HG02610 (cell line): Measurements from ENCODE around the gene PARL.

ENCODE experiments used
- ATAC-seq: cut with Tn5 transposase; IDR thresholded peaks from one replicate; pipeline ENCODE4 v1.9.1; 2021; ENCODE audit warnings: mild to moderate bottlenecking, moderate library complexity; ENCODE audit not compliant: unreplicated experiment

PARL gene

GRCh38 chr3:183884427-183885296, at the start of gene PARL:
Gene PARL, minus strand, starts transcription at chr3:183884880. Its CDS starts 34 bp downstream, at chr3:183884846.
- ATAC-seq: peak; percentile 99

GRCh38 chr3:183933160-183933559, 48.5 kb upstream of the PARL start:
- no peak for ATAC-seq

GRCh38 chr3:183931881-183932280, 47.2 kb upstream of the PARL start:
- no peak for ATAC-seq

- no peak for ATAC-seq
These were observed 45.4 kb upstream of the PARL start for GRCh38 chr3:183930086-183930485.

- no peak for ATAC-seq
These were observed 42.4 kb upstream of the PARL start for GRCh38 chr3:183927059-183927458.

GRCh38 chr3:183924956-183925355, 40.3 kb upstream of the PARL start:
- no peak for ATAC-seq

GRCh38 chr3:183924543-183924942, 39.9 kb upstream of the PARL start:
- ATAC-seq: no peak

GRCh38 chr3:183922421-183922820, 37.7 kb upstream of the PARL start:
- no peak for ATAC-seq

- no peak for ATAC-seq
These were observed 36.4 kb upstream of the PARL start for GRCh38 chr3:183921096-183921495.

GRCh38 chr3:183920416-183920815, 35.7 kb upstream of the PARL start:
- no peak for ATAC-seq

GRCh38 chr3:183918178-183918577, 33.5 kb upstream of the PARL start:
- ATAC-seq: no peak

- ATAC-seq: no peak
These were observed 33.1 kb upstream of the PARL start for GRCh38 chr3:183917776-183918175.

- ATAC-seq: no peak
These were observed 30.2 kb upstream of the PARL start for GRCh38 chr3:183914856-183915255.

GRCh38 chr3:183913580-183913920, 28.9 kb upstream of the PARL start:
- ATAC-seq: no peak

- ATAC-seq: no peak
These were observed 28.4 kb upstream of the PARL start for GRCh38 chr3:183912895-183913579.

GRCh38 chr3:183911763-183912506, 27.3 kb upstream of the PARL start:
- ATAC-seq: no peak

GRCh38 chr3:183911087-183911486, 26.4 kb upstream of the PARL start:
- no peak for ATAC-seq

GRCh38 chr3:183909030-183909600, 24.4 kb upstream of the PARL start:
- ATAC-seq: no peak

GRCh38 chr3:183907911-183908331, 23.2 kb upstream of the PARL start:
- no peak for ATAC-seq

GRCh38 chr3:183907176-183907575, 22.5 kb upstream of the PARL start:
- no peak for ATAC-seq

- ATAC-seq: no peak
These were observed 21.7 kb upstream of the PARL start for GRCh38 chr3:183906234-183906921.
